GM23248 (cell line): Measurements from ENCODE around the gene MAP3K5. TPM values are rescaled to one million over a fixed set of nuclear protein-coding genes. Genes with fewer than 3 reads are reported as not detected.

Experiments
- DNase-seq: peaks from one replicate; pipeline ENCODE4 v3.0.0-alpha.2; 2015
- H2AFZ ChIP-seq: fragments of 200-600 bp; sonication (generic); 2 replicates; pipeline ENCODE4 v1.6.1; 2016; ENCODE audit warnings: antibody characterized with exemption
- H3F3A ChIP-seq: fragments of 200-600 bp; sonication (generic); 2 replicates; pipeline ENCODE4 v1.6.1; 2016; ENCODE audit warnings: mild to moderate bottlenecking, antibody characterized with exemption, mixed run types; ENCODE audit not compliant: insufficient read depth
- H3K27ac ChIP-seq: fragments of 200-600 bp; sonication (generic); 2 replicates; pipeline ENCODE4 v1.5.1; 2016; ENCODE audit warnings: mild to moderate bottlenecking
- H3K27me3 ChIP-seq: fragments of 200-600 bp; sonication (generic); replicated peaks from 2 replicates; pipeline ENCODE4 v1.6.1; 2016; ENCODE audit warnings: mild to moderate bottlenecking; ENCODE audit not compliant: insufficient read depth
- H3K36me3 ChIP-seq: fragments of 200-600 bp; sonication (generic); 2 replicates; pipeline ENCODE4 v1.6.1; 2016; ENCODE audit warnings: low read depth, mild to moderate bottlenecking
- H3K4me1 ChIP-seq: fragments of 200-600 bp; sonication (generic); 2 replicates; pipeline ENCODE4 v1.6.1; 2016; ENCODE audit warnings: mild to moderate bottlenecking; ENCODE audit not compliant: insufficient read depth
- H3K4me2 ChIP-seq: fragments of 200-600 bp; sonication (generic); one replicate; pipeline ENCODE4 v1.6.1; 2016; ENCODE audit warnings: mild to moderate bottlenecking; ENCODE audit not compliant: unreplicated experiment
- H3K4me3 ChIP-seq: fragments of 200-600 bp; sonication (generic); 2 replicates; pipeline ENCODE4 v1.5.1; 2016; ENCODE audit warnings: mild to moderate bottlenecking
- H3K79me2 ChIP-seq: fragments of 200-600 bp; sonication (generic); 2 replicates; pipeline ENCODE4 v1.6.1; 2016; ENCODE audit warnings: mild to moderate bottlenecking; ENCODE audit not compliant: insufficient read depth
- H3K9ac ChIP-seq: fragments of 200-600 bp; sonication (generic); 2 replicates; pipeline ENCODE4 v1.6.1; 2016; ENCODE audit warnings: mild to moderate bottlenecking
- H3K9me2 ChIP-seq: fragments of 200-600 bp; sonication (generic); 2 replicates; pipeline ENCODE4 v1.6.1; 2016; ENCODE audit warnings: mixed run types, mild to moderate bottlenecking, moderate library complexity; ENCODE audit not compliant: insufficient read depth
- H3K9me3 ChIP-seq: fragments of 200-600 bp; sonication (generic); one replicate; pipeline ENCODE4 v1.6.1; 2017; ENCODE audit warnings: low read depth
- H4K20me1 ChIP-seq: fragments of 200-600 bp; sonication (generic); 2 replicates; pipeline ENCODE4 v1.6.0; 2016; ENCODE audit not compliant: insufficient read depth
- EZH2 ChIP-seq: fragments of 200-600 bp; sonication (generic); IDR thresholded peaks from 2 replicates; pipeline ENCODE4 v1.6.1; 2018; ENCODE audit warnings: antibody characterized with exemption, mild to moderate bottlenecking; ENCODE audit not compliant: insufficient read depth, poor library complexity, severe bottlenecking
- EZH2phosphoT487 ChIP-seq: fragments of 200-600 bp; sonication (generic); IDR thresholded peaks from 2 replicates; pipeline ENCODE4 v1.6.1; 2018; ENCODE audit warnings: antibody characterized with exemption, moderate library complexity, mild to moderate bottlenecking, low read depth; ENCODE audit not compliant: insufficient read depth
- WGBS, 2 experiments: methylation state at CpG; one replicate each; pipeline ENCODE4 v1.1.6; 2015 to 2017; ENCODE audit warnings: low lambda C conversion rate in 2 of 2, low coverage in 1 of 2; ENCODE audit errors: missing lambda C conversion rate in 2 of 2; 5-methylcytosine and 5-hydroxymethylcytosine counted together
- in situ Hi-C: fragments of 300-500 bp; cut with MboI; formaldehyde crosslinking; loops from 2 replicates; pipeline ENCODE4 v1.15.0; 2020
- polyA plus RNA-seq: library from polyadenylated mRNA; unstranded; fragments of >200 nt; fragmentation: Nextera tagmentation; extraction: Ambion mirVana; gene quantifications from 2 replicates; pipeline ENCODE4 v1.2.1, GENCODE V29; 2016
- total RNA-seq: library from RNA; depleted of rRNA; stranded (reverse); fragments of >200 nt; shearing (Covaris generic); gene quantifications from 2 replicates; pipeline ENCODE4 v1.2.3, GENCODE V29; 2014

Gene MAP3K5
- total and polyA plus RNA-seq, 2 experiments from 2014 or later: 1.4 to 4.1 TPM

GRCh38 chr6:136564180-136564579 lies 228.1 kb downstream of the MAP3K5 start:
- H3K4me2 ChIP-seq: no peak overlapping the region
- TF ChIP-seq EZH2phosphoT487 (no peak), EZH2 (no peak)
- no peaks in the 10 kb centered on the region for H3K9me3 ChIP-seq
- H3K27ac ChIP-seq: no peak overlapping the region
- H3K36me3 ChIP-seq: no peaks in the 10 kb centered on the region
- H3K79me2 ChIP-seq: no peaks in the 10 kb centered on the region
- no peak overlapping the region for H3K9ac ChIP-seq
- H3F3A ChIP-seq: no peaks in the 10 kb centered on the region
- in situ Hi-C loops: no loop called here
- no peaks in the 10 kb centered on the region for H3K27me3 ChIP-seq
- no peak for DNase-seq
- H4K20me1 ChIP-seq: no peaks in the 10 kb centered on the region
- H3K4me3 ChIP-seq: no peak overlapping the region
- WGBS, 2 experiments: 71 to 87% methylated on average over 1 of the region's 1 CpG
- no peak overlapping the region for H2AFZ ChIP-seq
- H3K4me1 ChIP-seq: no peaks in the 10 kb centered on the region
- no peaks in the 10 kb centered on the region for H3K9me2 ChIP-seq

DNA sequence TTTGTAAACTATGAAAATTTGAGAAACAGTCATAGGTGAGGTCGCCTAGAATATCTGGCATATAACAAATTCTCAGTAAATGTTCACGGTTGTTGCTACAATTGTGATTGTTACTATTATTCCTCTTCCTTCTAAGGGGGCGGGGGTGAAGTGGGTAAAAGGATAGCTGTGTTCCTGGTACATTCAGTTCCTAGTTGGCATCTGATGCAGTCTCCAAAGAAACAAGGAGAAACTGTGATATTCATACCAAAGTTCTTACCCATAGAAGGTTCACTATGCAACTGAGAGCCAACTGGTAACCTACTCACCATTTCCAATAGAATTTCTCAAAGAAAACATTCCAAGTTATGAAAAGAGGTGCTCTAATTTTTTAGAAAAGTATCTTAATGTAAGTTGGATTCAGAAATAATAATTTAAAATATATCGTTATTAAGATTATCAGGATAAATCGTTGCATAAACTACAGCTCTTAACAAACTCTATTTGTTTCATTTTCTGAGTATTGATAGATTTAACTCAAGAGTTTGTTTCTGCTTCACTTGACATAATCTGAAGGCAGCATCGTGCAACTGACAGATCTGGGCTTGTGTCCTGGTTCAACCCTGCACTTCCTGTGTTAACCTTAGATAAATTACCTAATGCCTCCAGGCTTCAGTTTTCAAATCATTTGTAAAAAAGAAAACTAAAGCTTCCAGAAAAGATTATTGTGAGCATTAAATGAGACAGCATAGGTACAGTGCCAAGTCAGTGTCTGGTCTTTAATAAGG lies 228.7 kb downstream of the MAP3K5 start:
- no peaks in the 10 kb centered on the region for H3K4me1 ChIP-seq
- no peaks in the 10 kb centered on the region for H3K27me3 ChIP-seq
- no peak overlapping the region for H3K27ac ChIP-seq
- no peak overlapping the region for H3K4me2 ChIP-seq
- no peak overlapping the region for H2AFZ ChIP-seq
- no peaks in the 10 kb centered on the region for H3F3A ChIP-seq
- no peaks in the 10 kb centered on the region for H3K79me2 ChIP-seq
- no peaks in the 10 kb centered on the region for H4K20me1 ChIP-seq
- H3K36me3 ChIP-seq: no peaks in the 10 kb centered on the region
- in situ Hi-C loops: no loop called here
- 86 to 90% methylated on average over 6 of the region's 6 CpGs for WGBS, 2 experiments
- no peaks in the 10 kb centered on the region for H3K9me3 ChIP-seq
- no peak overlapping the region for H3K4me3 ChIP-seq
- no peak for DNase-seq
- H3K9ac ChIP-seq: no peak overlapping the region
- H3K9me2 ChIP-seq: no peaks in the 10 kb centered on the region
- TF ChIP-seq EZH2: no peak

DNA sequence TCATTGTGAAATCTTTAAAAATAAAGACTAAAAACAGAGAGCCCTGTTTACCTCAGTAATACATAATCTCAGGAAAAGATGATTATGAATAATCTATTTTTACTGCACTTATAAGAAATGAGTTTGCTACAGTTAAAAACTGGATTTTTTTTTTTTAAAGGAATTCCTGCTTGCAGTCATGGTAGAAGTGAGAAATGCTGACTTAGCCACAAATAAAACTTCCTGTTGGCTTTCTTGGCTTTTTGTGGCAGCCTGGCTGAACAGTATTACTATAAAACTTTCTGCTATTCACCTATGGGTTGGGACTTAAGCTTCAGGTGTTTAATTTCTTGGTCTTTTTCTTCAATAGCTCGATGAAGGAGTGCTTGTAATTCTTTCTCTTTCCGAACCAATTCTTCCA lies 230.1 kb downstream of the MAP3K5 start:
- H3K27ac ChIP-seq: no peak overlapping the region
- no peaks in the 10 kb centered on the region for H3K4me1 ChIP-seq
- WGBS, 2 experiments: 64 to 75% methylated on average over 2 of the region's 2 CpGs
- no peak overlapping the region for H3K4me2 ChIP-seq
- in situ Hi-C loops: no loop called here
- H3K9me2 ChIP-seq: no peaks in the 10 kb centered on the region
- no peak for TF ChIP-seq EZH2
- TF ChIP-seq EZH2phosphoT487: no peak
- no peak overlapping the region for H2AFZ ChIP-seq
- H3K9ac ChIP-seq: no peak overlapping the region
- no peaks in the 10 kb centered on the region for H3F3A ChIP-seq
- no peak for DNase-seq
- no peaks in the 10 kb centered on the region for H3K27me3 ChIP-seq
- no peaks in the 10 kb centered on the region for H3K79me2 ChIP-seq
- no peaks in the 10 kb centered on the region for H3K9me3 ChIP-seq
- no peaks in the 10 kb centered on the region for H4K20me1 ChIP-seq
- no peaks in the 10 kb centered on the region for H3K36me3 ChIP-seq
- no peak overlapping the region for H3K4me3 ChIP-seq

DNA sequence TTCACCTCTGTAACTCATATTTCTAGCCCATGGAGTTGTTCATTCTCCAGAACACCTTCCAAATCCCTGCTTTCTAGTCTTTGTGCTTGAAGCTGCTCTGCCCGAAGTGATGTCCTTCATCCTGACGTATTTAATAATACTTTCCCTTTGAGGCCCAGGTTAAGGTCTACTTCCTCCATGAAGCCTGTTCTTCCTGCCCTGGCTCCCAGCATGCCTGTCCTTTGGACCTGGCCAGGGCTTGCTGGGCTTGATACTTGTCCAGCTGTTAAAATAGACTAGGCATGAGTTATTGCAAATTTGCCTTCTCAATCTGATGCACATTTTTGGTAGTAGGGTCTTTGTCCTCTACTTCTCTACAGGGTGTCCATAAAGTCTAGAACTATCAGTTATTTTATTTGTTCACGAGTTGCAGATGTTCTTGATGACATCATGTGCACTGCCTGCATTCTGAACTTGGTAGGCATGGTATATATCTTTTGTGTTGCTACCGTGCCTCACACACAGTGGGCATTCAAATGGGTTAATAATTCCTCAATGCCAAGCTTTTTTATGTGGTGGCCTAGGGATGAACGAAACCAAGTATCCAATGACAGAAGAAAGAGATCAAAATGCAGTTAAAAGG lies 239.0 kb downstream of the MAP3K5 start:
- no peak overlapping the region for H3K27ac ChIP-seq
- no peaks in the 10 kb centered on the region for H3K36me3 ChIP-seq
- no peak overlapping the region for H3K4me2 ChIP-seq
- H3K9me3 ChIP-seq: no peaks in the 10 kb centered on the region
- in situ Hi-C loops: no loop called here
- no peaks in the 10 kb centered on the region for H4K20me1 ChIP-seq
- H3K9me2 ChIP-seq: no peaks in the 10 kb centered on the region
- no peak for DNase-seq
- no peak overlapping the region for H3K4me3 ChIP-seq
- H3F3A ChIP-seq: peaks cover 7% of the 10 kb centered on the region; the same call in 1 of the 2 replicates
- no peaks in the 10 kb centered on the region for H3K4me1 ChIP-seq
- TF ChIP-seq EZH2 (no peak), EZH2phosphoT487 (no peak)
- no peak overlapping the region for H3K9ac ChIP-seq
- no peak overlapping the region for H2AFZ ChIP-seq
- WGBS, 2 experiments: 82 to 85% methylated on average over 5 of the region's 5 CpGs
- no peaks in the 10 kb centered on the region for H3K79me2 ChIP-seq
- 0 out of 2 replicates have a peak, but pooled peaks cover 7% of the 10 kb centered on the region for H3K27me3 ChIP-seq
